Measurements from ENCODE around the gene RBKS.

DNA sequence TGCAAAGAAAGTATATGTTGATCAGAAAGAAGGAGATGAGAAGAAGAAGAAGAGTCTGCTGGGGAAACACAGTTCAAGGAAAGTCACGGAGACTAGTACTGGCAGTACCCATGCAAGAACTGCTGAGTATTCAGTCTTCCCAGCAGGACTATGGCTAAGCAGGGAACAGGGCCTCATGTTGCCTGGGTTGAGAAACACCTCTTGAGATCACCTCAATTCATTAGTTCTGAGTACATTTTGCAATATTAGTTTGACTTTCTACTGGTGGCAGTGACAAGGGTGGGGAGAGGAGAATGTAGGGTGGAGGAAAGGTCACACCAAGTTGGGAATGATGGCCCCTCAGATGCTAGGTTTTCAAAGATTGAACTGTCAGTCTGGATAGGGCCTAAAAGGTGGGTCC lies 68.1 kb downstream of the RBKS start:
- TF ChIP-seq, protein P1, sequence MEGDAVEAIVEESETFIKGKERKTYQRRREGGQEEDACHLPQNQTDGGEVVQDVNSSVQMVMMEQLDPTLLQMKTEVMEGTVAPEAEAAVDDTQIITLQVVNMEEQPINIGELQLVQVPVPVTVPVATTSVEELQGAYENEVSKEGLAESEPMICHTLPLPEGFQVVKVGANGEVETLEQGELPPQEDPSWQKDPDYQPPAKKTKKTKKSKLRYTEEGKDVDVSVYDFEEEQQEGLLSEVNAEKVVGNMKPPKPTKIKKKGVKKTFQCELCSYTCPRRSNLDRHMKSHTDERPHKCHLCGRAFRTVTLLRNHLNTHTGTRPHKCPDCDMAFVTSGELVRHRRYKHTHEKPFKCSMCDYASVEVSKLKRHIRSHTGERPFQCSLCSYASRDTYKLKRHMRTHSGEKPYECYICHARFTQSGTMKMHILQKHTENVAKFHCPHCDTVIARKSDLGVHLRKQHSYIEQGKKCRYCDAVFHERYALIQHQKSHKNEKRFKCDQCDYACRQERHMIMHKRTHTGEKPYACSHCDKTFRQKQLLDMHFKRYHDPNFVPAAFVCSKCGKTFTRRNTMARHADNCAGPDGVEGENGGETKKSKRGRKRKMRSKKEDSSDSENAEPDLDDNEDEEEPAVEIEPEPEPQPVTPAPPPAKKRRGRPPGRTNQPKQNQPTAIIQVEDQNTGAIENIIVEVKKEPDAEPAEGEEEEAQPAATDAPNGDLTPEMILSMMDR (IDR thresholded peaks at IDR 0.05; ENCODE audit: insufficient read depth, low read depth, low read length), result no peak
- TF ChIP-seq EZH2 (IDR thresholded peaks at IDR 0.05; ENCODE audit: insufficient read depth, low read length), result no peak

Data from astrocyte (in vitro differentiated cells and primary cell).